Effector CD8-positive, alpha-beta T cell (primary cell): ENCODE measurements around the gene TNS1.

Experiments
- DNase-seq: peaks from one replicate; lab custom pipeline; 2025; lab: John Stamatoyannopoulos, UW

Gene TNS1

DNA sequence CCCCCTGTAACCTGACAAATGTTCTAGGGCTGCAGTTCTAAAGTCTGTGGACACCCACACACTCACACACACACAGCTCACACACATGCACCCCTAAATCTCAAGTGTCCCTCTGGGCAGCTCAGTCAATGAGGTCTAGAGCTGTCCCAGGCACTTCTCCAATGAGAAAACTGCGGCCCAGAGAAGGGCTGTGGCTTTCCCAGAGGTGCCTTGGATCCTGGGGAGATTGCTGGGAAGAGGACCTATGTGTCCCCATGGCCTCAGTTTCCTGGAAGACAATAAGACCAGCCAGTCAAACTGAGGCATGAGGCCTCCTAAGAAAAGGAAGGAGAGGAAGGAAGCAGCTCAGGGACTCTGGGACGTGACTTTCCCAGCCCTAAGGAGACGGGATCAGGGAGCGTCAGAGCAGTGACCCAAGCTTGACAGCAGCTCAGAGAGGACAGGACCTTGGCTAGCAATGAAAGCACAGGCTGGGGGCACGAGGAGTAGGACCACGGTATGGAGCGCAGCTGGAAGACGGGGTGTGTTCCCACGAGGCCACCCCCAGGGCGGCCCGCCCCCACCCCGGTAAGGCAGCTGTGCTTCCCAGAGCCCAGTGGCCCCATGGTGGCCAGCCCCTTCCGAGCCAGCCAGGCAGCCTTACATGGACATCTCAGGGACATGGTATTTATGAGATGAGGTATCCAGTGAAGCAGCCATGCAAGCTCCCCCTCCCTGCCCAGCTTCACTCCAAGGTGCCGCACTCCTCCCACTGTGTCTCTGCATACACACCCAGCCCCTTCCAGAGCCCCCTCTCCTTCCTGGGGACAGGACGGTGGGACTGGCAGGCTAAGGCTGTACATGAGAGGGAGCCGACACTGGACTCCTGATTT is 46.0 kb downstream of the TNS1 start:
- no peak for DNase-seq

DNA sequence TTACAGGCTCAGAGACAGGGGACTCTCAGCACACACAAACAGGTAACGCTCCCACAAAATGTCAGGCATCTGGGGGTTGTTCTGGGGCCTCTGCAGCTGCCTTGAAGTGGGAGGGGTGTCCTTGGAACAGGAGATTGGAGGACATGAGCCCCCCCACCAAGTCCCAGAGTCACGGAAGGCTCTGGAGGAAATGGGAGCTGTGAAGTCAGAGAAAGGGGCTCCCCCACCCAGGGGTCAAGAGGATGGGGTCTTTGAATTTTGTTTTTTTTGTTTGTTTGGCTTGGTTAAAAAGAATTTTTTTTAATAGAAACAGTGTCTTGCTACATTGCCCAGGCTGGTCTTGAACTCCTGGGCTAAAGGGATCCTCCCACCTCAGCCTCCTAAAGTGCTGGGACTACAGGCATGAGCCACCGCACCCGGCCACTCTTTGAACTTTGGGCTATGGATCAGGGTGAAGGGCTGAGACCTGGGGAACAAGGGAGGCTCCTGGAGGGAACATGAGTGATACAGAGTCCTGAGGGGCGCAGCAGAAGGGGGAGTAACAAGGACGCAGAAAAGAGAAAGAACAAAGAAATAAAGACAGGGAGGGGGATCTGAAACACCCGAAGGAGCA is 46.8 kb downstream of the TNS1 start:
- no peak for DNase-seq

DNA sequence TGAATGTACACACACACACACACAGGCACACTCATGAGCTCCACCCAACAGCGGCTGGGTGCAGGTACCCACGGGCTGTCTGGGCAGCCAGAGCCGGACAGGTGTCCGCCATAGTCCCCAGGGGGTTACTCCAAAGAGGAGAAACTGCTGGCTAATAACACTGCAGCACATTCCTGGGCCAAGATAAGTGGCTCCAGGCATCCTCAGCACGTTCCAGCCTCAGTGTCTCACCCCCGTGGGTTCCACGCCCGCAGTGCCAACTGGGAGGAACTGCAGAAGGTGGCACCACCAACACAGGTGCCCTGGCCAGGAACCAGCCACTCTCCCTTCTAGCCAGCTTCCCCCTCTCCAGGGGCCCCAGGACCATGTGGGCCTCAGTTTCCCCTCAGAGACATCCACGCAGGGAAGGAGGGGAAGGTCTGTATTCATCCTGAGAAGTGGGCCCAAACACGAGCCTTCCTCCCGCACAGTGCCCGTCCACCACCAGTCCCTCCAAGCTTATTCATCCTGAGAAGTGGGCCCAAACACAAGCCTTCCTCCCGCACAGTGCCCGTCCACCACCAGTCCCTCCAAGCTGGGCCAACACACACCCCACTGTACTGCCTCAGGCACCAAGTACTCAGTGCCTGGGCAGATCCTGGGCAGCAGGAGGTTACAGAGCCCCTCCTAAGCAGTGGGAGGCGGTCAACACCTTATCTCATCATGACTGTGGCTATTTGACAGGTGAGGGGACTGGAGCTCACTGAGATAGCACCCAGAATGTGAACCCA is 47.6 kb downstream of the TNS1 start:
- no peak for DNase-seq

DNA sequence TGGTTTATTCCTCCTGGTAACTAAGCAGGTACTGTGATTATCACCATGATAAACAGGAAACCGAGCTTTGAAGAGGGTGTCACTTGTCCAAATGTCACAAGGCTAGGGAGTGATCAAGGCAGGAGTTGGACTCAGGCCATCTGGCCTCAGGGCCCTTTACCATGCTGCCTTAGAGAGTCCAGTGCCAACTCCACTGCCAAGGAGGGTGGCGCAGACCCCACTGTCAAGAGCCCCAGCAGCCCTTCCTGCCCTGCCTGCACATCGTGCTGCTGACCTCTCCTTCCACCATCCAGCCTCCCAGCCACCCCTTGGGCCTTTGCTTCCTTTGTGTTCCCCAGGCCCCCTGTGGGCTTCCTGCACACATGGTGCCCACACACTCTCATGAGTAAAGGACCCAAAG is 48.3 kb downstream of the TNS1 start:
- DNase-seq: no peak

DNA sequence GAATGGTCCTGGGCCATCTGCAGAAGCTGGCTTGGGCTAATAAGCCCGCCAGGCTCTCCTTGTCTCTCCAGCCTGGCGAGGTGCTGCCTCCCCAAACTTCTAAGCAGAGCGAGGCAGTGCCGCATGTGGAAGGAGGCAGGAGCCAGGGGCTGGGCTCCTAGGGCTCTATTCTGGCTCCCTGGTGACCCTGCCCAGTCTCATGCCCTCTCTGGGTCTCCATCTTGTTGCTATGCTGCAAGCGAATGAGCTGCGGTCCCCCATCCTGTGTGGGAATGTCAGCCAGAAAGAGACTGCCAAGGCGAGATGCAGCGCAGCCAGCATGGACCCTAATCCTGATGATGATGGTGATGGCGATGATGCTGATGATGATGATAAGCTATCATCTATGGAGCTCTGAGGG is 48.7 kb downstream of the TNS1 start:
- no peak for DNase-seq

DNA sequence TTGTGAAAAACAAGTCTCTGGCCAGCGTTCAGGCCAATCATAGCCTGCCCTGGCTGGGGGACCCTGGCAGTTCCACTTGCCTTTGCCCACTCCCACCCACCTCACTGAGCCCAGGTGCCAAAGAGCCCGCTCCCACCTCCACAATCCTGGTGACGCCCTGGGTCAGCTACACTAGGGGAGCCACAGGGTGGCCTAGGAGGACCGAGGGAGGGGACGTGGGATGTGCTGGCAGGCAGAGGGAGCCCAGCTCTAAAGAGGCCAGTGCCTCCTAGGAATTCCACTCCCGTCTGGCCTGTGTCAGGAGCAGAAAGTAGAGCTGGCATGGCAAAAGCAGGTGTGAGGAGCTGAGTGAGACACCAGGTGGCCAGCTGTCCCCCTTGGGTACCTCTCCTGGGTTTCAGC is 49.3 kb downstream of the TNS1 start:
- DNase-seq: no peak

DNA sequence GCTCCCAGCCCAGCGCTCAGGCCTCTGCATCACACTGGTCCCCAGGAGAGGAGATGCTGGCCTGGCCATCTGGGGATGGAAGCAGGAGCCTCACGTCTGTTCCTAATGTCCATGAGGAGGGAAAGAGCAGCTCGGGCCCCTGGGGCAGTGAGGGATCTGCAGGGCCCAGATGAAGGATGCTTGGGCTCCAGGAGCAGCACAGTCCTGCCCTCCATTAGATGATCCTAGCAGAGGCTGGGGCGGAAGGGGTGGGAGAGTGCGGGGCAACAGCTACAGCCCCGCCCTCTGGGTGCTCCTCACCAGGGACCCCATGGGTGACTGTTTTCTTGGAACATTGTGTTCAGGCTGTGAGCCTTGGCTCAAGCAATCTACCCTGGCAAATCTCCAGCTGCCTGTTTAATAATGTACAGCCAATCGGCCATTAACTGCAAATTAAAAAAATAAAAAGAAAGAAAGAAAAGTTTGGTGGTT is 49.7 kb downstream of the TNS1 start:
- no peak for DNase-seq

DNA sequence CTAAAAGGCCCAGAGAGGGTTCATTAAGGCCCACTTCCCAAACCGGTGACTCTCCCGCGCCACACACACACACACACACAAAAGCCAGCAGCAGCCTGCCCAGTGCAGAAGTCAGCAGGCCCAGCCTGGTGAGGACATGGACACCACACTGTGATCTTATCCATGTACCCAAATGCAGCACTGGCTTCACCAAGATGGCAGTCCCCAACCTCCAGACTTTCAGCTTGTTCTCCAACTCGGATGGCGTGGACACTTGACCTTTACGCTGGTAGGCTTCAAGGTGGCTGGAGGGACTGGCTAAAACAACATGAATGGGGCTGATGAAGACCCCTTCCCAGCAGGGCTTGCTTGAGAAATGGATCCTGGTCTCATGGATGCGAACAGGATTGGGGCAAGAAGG is 50.4 kb downstream of the TNS1 start:
- DNase-seq: no peak

DNA sequence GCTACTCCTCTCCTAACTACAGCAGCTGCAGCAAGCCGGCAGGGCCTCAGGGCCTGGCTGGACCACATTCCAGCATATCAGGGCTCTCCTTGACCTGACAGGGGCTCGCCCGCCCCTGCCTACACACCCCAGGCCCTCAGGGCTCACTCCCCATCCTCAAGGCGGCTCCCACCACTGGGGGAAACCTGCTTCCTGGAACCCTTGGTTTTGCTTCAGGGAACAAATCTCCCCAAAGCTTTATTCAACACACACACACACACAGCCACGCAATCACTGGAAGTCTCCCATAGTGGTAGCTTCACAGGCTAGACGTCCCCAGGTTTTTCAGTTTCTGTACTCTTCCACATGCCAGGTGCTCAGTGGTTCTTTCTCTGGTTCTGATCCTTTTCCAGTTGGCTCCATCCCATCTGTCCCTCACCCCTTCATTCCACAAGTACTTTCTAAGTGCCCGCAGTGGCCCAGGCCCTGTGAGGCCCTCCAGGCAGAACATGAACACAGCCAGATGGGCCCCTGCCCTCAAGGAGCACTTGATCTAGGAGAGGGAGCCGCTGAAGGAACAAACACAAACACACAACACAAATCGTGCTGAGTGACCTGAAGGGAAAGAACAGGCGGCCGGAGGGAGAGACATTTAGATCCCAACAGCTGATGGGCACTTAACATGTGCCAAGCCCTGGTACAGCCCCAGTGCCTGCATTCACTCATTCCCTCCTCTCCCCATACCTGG is 51.1 kb downstream of the TNS1 start:
- DNase-seq: no peak

DNA sequence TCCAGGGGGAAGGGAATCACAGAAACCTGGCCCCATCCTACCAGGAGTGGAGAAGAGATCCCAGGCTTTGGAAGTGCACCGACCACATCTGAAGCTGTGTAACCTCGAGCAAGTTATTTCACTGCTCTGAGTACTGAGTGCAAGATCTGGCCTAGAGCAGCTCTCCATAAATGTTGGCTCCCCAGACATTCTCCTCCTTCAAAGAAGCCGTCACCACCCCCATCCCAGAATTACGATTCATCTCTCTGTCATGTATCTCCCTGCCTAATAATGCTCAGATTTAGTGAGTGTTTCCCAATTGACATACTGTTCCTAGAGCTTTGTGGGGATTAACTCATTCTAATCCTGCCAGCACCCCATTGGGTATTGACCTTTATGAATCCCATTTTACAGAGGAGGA is 51.7 kb downstream of the TNS1 start:
- DNase-seq: no peak

DNA sequence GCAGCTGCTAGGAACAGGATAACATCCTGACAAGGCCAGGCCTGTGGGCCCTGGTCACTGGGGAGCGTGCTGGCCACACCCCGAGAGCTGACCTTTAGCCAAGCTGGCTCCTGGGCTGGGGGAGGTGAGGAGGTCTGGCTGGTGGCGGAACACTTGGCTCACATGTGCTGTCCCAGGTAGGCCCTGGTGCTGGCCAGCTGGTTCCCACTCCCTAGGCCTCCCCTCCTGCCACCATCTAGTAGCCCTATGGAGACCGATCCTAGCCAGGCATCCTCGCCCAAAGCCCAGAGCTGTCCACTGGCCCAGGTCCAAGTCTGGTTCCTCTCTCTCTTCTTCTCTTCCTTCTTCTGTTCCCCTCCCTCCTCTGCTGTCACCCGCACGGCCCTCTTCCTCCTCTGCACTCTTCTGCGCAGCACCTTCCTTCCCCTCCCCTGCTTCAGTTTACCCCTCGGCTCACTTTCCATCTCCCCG is 52.4 kb downstream of the TNS1 start:
- no peak for DNase-seq

DNA sequence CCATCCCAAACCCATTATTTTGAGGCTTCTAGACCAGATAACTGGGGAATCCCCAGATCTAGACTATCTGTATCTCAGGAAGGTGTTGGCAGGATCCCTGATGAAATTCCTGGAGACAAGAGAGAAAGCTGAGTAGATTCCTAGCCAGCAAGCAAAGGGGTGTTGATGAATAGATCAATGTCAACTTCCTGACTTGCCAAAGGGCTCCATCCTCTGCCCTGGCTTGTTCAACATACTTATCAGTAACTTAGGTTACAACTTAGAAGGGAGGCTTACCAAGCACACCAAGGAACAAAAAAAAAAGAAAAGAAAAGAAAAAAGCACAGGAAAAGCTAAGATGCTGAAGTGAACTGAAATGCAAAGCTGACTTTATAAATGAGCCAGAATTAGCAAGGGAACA is 53.3 kb downstream of the TNS1 start:
- no peak for DNase-seq

DNA sequence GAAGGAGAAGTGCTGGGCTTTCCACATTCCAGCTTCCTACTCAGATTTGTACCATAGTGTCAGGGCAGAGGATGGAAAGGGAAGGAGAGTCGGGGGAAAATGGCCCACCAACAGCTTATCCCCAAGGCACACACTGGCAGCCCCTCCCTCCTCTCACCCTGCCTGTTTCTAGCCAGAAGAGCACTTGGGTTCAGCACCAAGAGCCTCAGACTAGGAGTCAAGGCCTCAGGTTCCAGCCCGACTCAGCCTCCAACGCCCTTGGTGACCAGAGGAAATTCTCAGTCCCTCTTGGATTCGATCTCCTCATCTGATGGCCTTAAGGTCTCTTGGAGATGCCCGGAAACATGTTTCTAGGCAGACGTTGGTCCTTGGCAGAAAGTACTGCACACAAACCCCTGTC is 53.9 kb downstream of the TNS1 start:
- no peak for DNase-seq

DNA sequence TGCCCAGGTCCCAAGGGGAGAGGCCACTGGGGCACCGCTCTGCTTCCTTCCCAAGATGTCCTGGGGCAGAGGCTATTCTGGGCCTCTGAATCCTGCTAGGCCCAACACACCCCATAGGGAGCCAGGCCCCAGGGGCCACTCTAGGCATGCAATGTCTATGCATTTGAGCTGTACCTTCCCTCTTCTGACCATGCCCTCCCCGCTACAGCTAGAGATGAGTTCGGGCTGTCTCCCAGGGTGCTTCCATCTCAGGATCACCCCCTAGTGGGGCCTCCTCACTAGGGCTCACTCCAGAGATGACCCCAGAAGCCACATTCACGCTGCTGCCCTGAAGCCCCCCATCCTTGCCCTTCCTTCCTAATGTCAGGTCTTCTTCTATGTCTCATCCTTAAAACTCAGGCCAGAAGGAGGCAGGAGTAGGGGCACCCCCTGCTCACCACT is 54.4 kb downstream of the TNS1 start:
- no peak for DNase-seq

DNA sequence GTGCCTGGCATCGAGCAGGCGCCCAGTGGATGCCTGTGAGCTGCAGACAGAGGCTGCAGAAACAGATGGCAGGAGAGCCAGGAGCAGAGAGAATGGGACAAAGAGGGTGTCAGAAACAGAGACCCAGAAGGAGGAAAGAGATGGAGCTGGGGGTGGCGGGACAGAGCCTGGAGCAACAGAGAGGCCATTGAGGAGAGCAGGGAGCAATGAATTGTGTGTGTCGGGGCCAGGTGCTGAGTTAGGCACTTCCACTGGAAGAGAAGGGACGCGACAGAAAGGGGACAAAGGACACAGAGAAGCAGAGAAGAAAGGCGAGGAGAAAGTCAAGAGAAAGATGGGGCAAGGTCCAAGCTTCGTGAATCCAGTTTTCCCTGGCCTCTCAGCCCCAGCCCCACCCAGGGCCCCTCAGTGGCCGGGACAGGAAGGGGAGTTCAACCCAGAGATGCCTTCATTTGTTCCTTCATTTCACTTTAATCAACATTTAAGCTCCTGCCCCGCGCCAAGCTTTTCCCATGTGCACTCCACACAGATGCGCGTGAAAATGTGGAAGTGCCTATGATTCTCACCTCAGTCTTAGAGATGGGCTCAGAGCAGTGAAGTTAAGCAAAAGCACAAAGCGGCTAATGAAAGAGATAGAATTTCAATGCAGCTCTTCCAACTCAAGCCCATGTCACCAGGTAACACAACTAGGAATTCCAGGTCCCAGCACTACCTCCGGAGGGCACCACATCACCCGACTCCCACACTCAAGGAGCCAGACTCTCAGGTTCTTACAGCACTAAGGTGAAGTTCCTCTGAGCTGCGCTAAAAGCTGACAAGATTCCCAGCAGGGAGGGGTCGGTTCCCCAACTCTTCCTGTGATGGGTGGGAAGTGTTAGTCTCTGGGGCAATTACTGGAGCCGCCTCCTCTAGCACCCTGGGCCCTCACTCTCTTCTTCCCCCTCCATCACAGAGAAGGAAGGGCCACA is 55.1 kb downstream of the TNS1 start:
- no peak for DNase-seq

DNA sequence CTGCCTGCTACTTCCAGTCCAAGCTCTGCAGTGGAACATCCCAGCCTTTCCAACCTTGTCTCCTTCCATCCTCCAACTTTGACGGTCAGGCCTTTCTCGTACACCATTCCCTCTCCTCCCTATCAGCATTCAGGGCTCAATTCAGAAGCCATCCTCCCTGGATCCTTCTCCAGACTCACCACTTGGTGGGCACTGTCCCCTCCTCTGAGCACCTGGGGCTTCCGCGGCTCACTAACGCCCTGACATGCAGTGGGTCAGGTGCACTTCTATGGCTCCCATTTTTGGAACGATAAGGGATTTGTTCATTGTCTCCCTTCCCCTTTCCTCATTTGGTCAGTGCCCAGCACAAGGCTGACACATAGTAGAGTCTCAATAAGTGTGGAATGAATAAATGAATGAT is 56.7 kb downstream of the TNS1 start:
- no peak for DNase-seq

DNA sequence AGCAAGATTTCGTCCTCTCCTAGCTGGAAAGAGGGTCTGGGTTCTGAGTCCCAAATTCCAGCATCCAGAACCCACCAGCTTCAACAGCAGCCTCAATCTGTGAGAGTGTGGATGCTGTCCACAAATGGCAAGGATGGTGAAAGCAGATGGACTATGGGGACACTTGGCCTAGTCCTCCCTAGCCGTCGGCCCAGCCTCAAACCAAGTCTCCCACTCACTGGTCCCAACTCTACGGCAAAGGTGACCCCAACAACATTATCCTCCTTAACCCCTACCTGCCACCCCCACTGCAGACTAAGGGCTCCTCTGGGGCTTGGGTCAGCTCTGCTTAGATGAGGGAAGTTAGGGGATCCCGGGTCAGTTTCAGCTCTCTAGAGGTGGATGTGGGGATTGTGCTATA is 57.3 kb downstream of the TNS1 start:
- no peak for DNase-seq

DNA sequence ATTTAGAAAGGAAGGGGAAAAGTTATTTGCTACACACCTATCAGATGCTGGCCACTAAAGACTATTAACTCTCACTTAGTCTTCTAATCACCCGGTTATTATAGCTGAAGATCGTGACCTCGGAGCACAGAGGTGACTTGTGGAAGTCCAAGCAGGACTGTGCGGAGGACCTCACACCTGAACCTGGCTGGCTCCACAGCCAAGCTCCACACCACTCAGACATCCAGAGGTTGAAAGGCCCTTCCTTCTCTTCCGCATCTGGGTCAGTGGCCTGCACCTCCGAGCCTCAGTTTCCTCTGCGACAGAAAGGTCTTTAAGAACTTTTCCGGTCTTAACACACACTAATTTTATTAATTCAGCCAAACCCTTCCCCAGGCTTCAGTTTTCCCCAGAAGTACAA is 57.9 kb downstream of the TNS1 start:
- DNase-seq: no peak

DNA sequence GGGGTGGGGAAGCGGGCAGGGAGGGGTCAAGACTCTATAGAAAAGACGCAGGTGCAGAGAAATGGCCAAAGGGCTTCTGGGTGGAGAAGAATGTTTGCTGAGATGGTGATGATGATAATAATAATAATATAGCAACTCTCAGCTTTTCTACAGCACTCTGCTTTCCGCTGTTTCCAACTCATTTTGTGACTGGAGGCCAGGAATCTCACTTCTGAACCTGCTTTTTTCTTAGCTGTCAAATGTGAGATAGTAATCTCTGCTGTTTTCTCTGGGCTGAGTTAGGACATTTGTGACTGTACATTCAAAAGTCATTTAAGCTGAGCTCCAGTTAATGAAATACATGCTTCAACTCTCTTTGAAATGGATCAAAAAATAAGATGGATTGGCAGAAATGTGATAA is 58.4 kb downstream of the TNS1 start:
- DNase-seq: no peak

DNA sequence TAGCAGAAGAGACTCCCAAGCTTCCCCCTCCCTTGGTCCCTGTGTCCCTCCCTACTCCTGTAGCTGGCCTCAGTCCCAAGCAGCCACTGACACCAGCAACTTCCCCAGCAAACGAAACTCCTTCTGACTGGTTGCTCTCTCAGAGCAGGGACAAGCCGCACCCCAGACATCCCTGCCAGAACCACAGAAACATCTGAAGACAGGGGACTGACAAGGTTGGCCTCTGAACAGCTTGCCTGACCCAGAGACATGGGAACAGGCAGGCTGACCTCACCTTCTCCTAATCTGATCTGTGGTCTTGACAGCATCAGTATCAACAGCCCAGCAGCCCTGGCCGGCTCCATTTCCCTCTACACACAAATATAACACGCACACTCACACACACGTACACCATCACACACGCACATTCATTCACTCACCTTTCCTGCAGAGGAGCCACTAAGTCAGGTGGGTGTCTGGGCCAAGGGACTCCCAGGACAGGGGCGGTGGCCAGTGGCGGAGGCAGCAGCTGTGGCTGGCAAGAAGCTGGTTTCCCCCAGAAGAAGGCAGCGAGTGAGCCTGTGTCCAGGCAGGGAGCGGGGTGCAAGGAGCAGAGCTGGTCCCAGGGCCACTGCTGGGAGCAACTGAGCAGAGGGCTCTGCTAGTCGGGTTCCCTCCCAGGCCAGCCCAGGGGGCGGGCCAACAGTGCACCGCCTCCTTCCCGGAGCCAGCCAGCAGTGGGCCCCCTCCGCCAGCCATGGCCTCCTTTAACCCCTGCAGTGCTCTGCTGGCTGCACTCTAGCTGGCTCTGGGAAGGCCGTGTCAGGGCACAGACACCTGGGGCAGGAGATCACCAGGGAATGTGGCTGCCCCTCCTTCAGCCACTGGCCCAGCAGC is 59.1 kb downstream of the TNS1 start:
- no peak for DNase-seq
